DOHH2 (cell line): ENCODE measurements around the gene ATF6B.

Experiments
- EZH2phosphoT487 ChIP-seq: fragments of 200-600 bp; sonication (generic); IDR thresholded peaks from 2 replicates; pipeline ENCODE4 v1.6.1; 2017; ENCODE audit warnings: borderline replicate concordance, mild to moderate bottlenecking, antibody characterized with exemption, low read length, moderate library complexity, mixed read lengths
- TF ChIP-seq, protein P1 (sequence below): fragments of 200-600 bp; sonication (generic); IDR thresholded peaks from one replicate; pipeline ENCODE4 v1.5.1; 2014; ENCODE audit warnings: antibody characterized with exemption, mild to moderate bottlenecking, low read depth, low read length; ENCODE audit not compliant: poor library complexity, severe bottlenecking

DNA sequence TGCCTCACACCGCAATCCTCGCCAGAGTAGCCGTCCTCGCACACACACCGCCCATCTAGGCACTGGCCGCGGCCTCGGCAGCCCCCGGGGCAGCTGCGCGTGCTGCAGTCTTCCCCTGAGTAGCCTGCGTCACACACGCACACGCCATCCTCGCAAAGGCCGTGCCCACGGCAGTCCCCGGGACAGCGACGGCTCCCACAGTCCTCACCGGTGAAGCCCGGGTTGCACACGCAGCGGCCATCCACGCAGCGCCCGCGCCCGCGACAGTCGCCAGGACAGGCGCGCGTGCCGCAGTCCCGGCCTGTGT, 32.0 kb downstream of the ATF6B start:
- TF ChIP-seq, protein P1, sequence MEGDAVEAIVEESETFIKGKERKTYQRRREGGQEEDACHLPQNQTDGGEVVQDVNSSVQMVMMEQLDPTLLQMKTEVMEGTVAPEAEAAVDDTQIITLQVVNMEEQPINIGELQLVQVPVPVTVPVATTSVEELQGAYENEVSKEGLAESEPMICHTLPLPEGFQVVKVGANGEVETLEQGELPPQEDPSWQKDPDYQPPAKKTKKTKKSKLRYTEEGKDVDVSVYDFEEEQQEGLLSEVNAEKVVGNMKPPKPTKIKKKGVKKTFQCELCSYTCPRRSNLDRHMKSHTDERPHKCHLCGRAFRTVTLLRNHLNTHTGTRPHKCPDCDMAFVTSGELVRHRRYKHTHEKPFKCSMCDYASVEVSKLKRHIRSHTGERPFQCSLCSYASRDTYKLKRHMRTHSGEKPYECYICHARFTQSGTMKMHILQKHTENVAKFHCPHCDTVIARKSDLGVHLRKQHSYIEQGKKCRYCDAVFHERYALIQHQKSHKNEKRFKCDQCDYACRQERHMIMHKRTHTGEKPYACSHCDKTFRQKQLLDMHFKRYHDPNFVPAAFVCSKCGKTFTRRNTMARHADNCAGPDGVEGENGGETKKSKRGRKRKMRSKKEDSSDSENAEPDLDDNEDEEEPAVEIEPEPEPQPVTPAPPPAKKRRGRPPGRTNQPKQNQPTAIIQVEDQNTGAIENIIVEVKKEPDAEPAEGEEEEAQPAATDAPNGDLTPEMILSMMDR = no peak
- TF ChIP-seq EZH2phosphoT487 = no peak
